A549 (cell line): ENCODE data around the gene HRH3. TPM values are rescaled to one million over a fixed set of nuclear protein-coding genes. Genes with fewer than 3 reads are reported as not detected.

ENCODE experiments used
- ATAC-seq, 2 experiments: fragments of 200-7000 bp in 1 of 2; fragments of >200 bp in 1 of 2; cut with Nextera tagmentation in 1 of 2; cut with Tn5 transposase in 1 of 2; 3 replicates each; pipeline versions ENCODE4 v1.8.0 to v1.9.1; 2018 to 2020; ENCODE audit warnings: mild to moderate bottlenecking in 1 of 2, moderate library complexity in 1 of 2
- CTCF ChIA-PET: fragments of 300-600 bp; sonication (Branson Sonifier 250); formaldehyde crosslinking; extraction: SDS; loops from one replicate; lab custom pipeline; 2021; ENCODE audit warnings: antibody characterized with exemption, inconsistent platforms; lab: Yijun Ruan, JAX
- POLR2A ChIA-PET: fragments of 350-600 bp; formaldehyde crosslinking; extraction: SDS; loops from one replicate; lab custom pipeline; 2021; ENCODE audit warnings: antibody characterized with exemption, inconsistent platforms; lab: Yijun Ruan, JAX
- DNase-seq, 2 experiments: peaks; one replicate each; pipeline versions ENCODE4 v3.0.0 to v3.0.0-alpha.2; 2011 to 2016; ENCODE audit warnings: low read depth in 1 of 2, low spot score in 1 of 2
- FAIRE-seq: peaks from 2 replicates; lab custom pipeline; 2011; peaks lifted over from hg19 to GRCh38; lab: Jason Lieb, UNC
- H3K27ac ChIP-seq, 2 experiments: fragments of >200 bp; sonication (Bioruptor Twin); formaldehyde crosslinking; 3 replicates each; pipeline ENCODE4 v1.5.1; 2016 to 2017
- H3K4me1 ChIP-seq: fragments of >200 bp; sonication (Bioruptor Twin); formaldehyde crosslinking; 3 replicates; pipeline ENCODE4 v1.6.1; 2016
- H3K4me2 ChIP-seq: fragments of >200 bp; sonication (Bioruptor Twin); formaldehyde crosslinking; 3 replicates; pipeline ENCODE4 v1.6.1; 2016
- H3K4me3 ChIP-seq: fragments of >200 bp; sonication (Bioruptor Twin); formaldehyde crosslinking; 3 replicates; pipeline ENCODE4 v1.5.1; 2016
- H3K9me3 ChIP-seq: fragments of >200 bp; sonication (Bioruptor Twin); formaldehyde crosslinking; 3 replicates; pipeline ENCODE4 v1.6.1; 2016
- BHLHE40 ChIP-seq: IDR thresholded peaks from 2 replicates; pipeline ENCODE4 v1.6.1; 2012; ENCODE audit warnings: low read depth, low read length, inconsistent platforms
- CBX2 ChIP-seq: fragments of 200-600 bp; sonication (generic); IDR thresholded peaks from 2 replicates; pipeline ENCODE4 v1.6.1; 2016; ENCODE audit warnings: low read depth, mild to moderate bottlenecking, borderline replicate concordance
- CBX8 ChIP-seq: fragments of 200-600 bp; sonication (generic); IDR thresholded peaks from 2 replicates; pipeline ENCODE4 v1.6.1; 2016
- CEBPB ChIP-seq, 2 experiments: fragments of >200 bp in 1 of 2; sonication (Bioruptor Twin) in 1 of 2; formaldehyde crosslinking in 1 of 2; IDR thresholded peaks; 2 replicates each; pipeline ENCODE4 v1.6.1; 2012 to 2016
- EHF ChIP-seq: fragments of 250-450 bp; sonication (Bioruptor Pico); IDR thresholded peaks from 2 replicates; pipeline ENCODE4 v1.5.0; 2020; ENCODE audit warnings: mild to moderate bottlenecking
- EHMT2 ChIP-seq: fragments of 200-600 bp; sonication (generic); IDR thresholded peaks from 2 replicates; pipeline ENCODE4 v1.6.1; 2016; ENCODE audit warnings: antibody characterized with exemption, low read depth, mild to moderate bottlenecking, moderate library complexity
- FOSL2 ChIP-seq, 2 experiments: fragments of 450-650 bp in 1 of 2; fragments of >200 bp in 1 of 2; sonication (Bioruptor Twin) in 1 of 2; formaldehyde crosslinking; IDR thresholded peaks; 2 replicates each; pipeline versions ENCODE4 v1.5.0 to v1.6.1; 2016 to 2020; ENCODE audit warnings: mild to moderate bottlenecking in 1 of 2, moderate library complexity in 1 of 2
- FOXS1 ChIP-seq: fragments of 250-450 bp; sonication (Bioruptor Pico); IDR thresholded peaks from 2 replicates; pipeline ENCODE4 v1.5.0; 2020; ENCODE audit warnings: mild to moderate bottlenecking, moderate library complexity
- GATA3 ChIP-seq: IDR thresholded peaks from 2 replicates; pipeline ENCODE4 v1.6.1; 2012; ENCODE audit warnings: borderline replicate concordance
- HOXA7 ChIP-seq: fragments of 250-450 bp; sonication (Bioruptor Pico); IDR thresholded peaks from 2 replicates; pipeline ENCODE4 v1.5.0; 2020; ENCODE audit warnings: mild to moderate bottlenecking, moderate library complexity
- HOXB13 ChIP-seq: fragments of 250-450 bp; sonication (Bioruptor Pico); IDR thresholded peaks from 2 replicates; pipeline ENCODE4 v1.5.0; 2020; ENCODE audit warnings: low read depth, mild to moderate bottlenecking, moderate library complexity
- HOXB5 ChIP-seq: fragments of 250-450 bp; sonication (Bioruptor Pico); IDR thresholded peaks from 2 replicates; pipeline ENCODE4 v1.5.0; 2020; ENCODE audit warnings: mild to moderate bottlenecking, moderate library complexity
- JUN ChIP-seq, 2 experiments: fragments of >200 bp; sonication (Bioruptor Twin); formaldehyde crosslinking; IDR thresholded peaks; 2 replicates in 1 of 2; 3 replicates in 1 of 2; pipeline ENCODE4 v1.6.1; 2016 to 2017
- JUNB ChIP-seq: fragments of >200 bp; sonication (Bioruptor Twin); formaldehyde crosslinking; IDR thresholded peaks from 2 replicates; pipeline ENCODE4 v1.6.1; 2016
- KDM5A ChIP-seq: fragments of 200-600 bp; sonication (generic); IDR thresholded peaks from 2 replicates; pipeline ENCODE4 v1.6.1; 2016; ENCODE audit warnings: antibody characterized with exemption, mild to moderate bottlenecking
- MAFK ChIP-seq: fragments of 450-650 bp; IDR thresholded peaks from 2 replicates; pipeline ENCODE4 v1.6.1; 2014; ENCODE audit not compliant: partially characterized antibody
- MAZ ChIP-seq: fragments of 150-350 bp; IDR thresholded peaks from 2 replicates; pipeline ENCODE4 v1.6.1; 2014; ENCODE audit warnings: antibody characterized with exemption, low read depth, low read length, borderline replicate concordance
- MYC ChIP-seq: IDR thresholded peaks from 2 replicates; pipeline ENCODE4 v1.6.1; 2012; ENCODE audit warnings: mild to moderate bottlenecking, inconsistent platforms, low read length, improper control_type of control experiment, borderline replicate concordance
- NFE2L2 ChIP-seq: fragments of 150-350 bp; conservative IDR thresholded peaks from 2 replicates; pipeline ENCODE4 v1.6.1; 2014; ENCODE audit warnings: low read length
- NPAS2 ChIP-seq: fragments of 250-450 bp; sonication (Bioruptor Pico); IDR thresholded peaks from 2 replicates; pipeline ENCODE4 v1.8.0; 2022; ENCODE audit warnings: mild to moderate bottlenecking, moderate library complexity, borderline replicate concordance
- PHF8 ChIP-seq: fragments of 200-600 bp; sonication (generic); IDR thresholded peaks from 2 replicates; pipeline ENCODE4 v1.6.1; 2016; ENCODE audit warnings: low read depth, mild to moderate bottlenecking, antibody characterized with exemption, moderate library complexity, borderline replicate concordance
- RAD21 ChIP-seq, 2 experiments: fragments of >200 bp in 1 of 2; sonication (Bioruptor Twin) in 1 of 2; formaldehyde crosslinking in 1 of 2; IDR thresholded peaks in 1 of 2; conservative IDR thresholded peaks in 1 of 2; 2 replicates in 1 of 2; 3 replicates in 1 of 2; pipeline ENCODE4 v1.6.1; 2012 to 2018; ENCODE audit warnings: inconsistent platforms in 1 of 2
- RARB ChIP-seq: fragments of 250-450 bp; sonication (Bioruptor Pico); IDR thresholded peaks from 2 replicates; pipeline ENCODE4 v1.8.0; 2021; ENCODE audit warnings: mild to moderate bottlenecking, moderate library complexity
- RFX5 ChIP-seq: fragments of 450-650 bp; IDR thresholded peaks from 2 replicates; pipeline ENCODE4 v1.7.1; 2014; ENCODE audit warnings: antibody characterized with exemption, mild to moderate bottlenecking, moderate library complexity
- SREBF2 ChIP-seq: fragments of 450-650 bp; IDR thresholded peaks from 2 replicates; pipeline ENCODE4 v1.6.1; 2014; ENCODE audit warnings: mild to moderate bottlenecking, moderate library complexity
- ZFP36 ChIP-seq: fragments of 450-650 bp; IDR thresholded peaks from 2 replicates; pipeline ENCODE4 v1.6.1; 2014; ENCODE audit warnings: borderline replicate concordance; ENCODE audit not compliant: partially characterized antibody
- ZSCAN20 ChIP-seq: fragments of 250-450 bp; sonication (Bioruptor Pico); IDR thresholded peaks from 2 replicates; pipeline ENCODE4 v1.8.0; 2022; ENCODE audit warnings: mild to moderate bottlenecking, moderate library complexity
- WGBS: methylation state at CpG from one replicate; pipeline ENCODE4 v1.1.6; 2017; ENCODE audit errors: missing lambda C conversion rate; 5-methylcytosine and 5-hydroxymethylcytosine counted together
- polyA plus RNA-seq, 4 experiments: library from polyadenylated mRNA; depleted of rRNA in 3 of 4; stranded (reverse); fragments of >200 nt; fragmentation: RNase III in 1 of 4; extraction: RNeasy Plus Mini Kit Qiagen cat#74134 plus additional on column Dnase treatment in 1 of 4; gene quantifications; 2 replicates in 3 of 4; 3 replicates in 1 of 4; pipeline ENCODE4 v1.2.3, GENCODE V29; 2011 to 2017
- TF ChIP-seq, protein P1 (sequence below): fragments of >200 bp; sonication (Bioruptor Twin); formaldehyde crosslinking; IDR thresholded peaks from 2 replicates; pipeline ENCODE4 v1.6.1; 2016
- TF ChIP-seq, protein P2 (sequence below): IDR thresholded peaks from 2 replicates; pipeline ENCODE4 v1.6.1; 2012
- TF ChIP-seq, protein P3 (sequence below): IDR thresholded peaks from 2 replicates; pipeline ENCODE4 v1.6.1; 2012; ENCODE audit warnings: low read depth, borderline replicate concordance
- TF ChIP-seq, protein P4 (sequence below): IDR thresholded peaks from 2 replicates; pipeline ENCODE4 v1.6.1; 2012
- TF ChIP-seq, protein P5 (sequence below): fragments of 200-600 bp; sonication (generic); IDR thresholded peaks from 2 replicates; pipeline ENCODE4 v1.6.1; 2016; ENCODE audit warnings: antibody characterized with exemption, mild to moderate bottlenecking, moderate library complexity

HRH3 gene
- polyA plus RNA-seq, 2 of the 4 experiments (the other 2 are of a cell fraction) = not detected

DNA sequence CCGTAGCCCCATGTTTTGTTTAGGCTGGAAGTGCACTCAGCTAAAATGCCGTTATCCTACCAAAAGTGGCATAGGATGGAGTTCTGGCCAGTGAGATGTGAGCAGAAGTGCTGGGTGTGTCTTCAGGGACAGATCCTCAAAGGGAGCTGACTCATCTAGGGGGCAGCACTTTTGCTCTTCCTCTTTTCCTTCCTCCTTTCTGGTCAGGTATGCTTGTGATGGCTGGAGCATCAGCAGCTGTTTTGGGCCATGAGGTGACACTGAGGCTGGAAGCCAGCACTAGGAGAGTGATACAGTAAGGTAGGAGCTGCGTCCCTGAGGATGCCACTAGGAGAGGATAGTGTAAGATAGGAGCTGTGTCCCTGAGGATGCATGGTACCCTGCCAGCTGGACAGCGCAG is 13.6 kb upstream of the HRH3 start:
- no peak for FAIRE-seq
- ChIA-PET POLR2A (no interaction called here), CTCF (interaction anchor here (0.9 kb wide), 1 partner anchor 9 kb away, joined by 3 read pairs; no protein-coding TSS in a partner anchor)
- Histone ChIP-seq H3K4me2 (no peak overlapping the region), H3K4me3 (no peak overlapping the region), H3K27ac (no peak overlapping the region), H3K4me1 (0 out of 3 replicates have a peak, but pooled peaks cover 3% of the 10 kb centered on the region), H3K9me3 (no peaks in the 10 kb centered on the region)
- no peak for ATAC-seq
- no peak for DNase-seq
- 61% methylated on average over 4 of the region's 4 CpGs for WGBS
- TF ChIP-seq RARB (CRISPR knock-in tag) = no peak
- TF ChIP-seq FOXS1 (CRISPR knock-in tag) = no peak
- TF ChIP-seq, protein P1, sequence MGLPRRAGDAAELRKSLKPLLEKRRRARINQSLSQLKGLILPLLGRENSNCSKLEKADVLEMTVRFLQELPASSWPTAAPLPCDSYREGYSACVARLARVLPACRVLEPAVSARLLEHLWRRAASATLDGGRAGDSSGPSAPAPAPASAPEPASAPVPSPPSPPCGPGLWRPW = no peak
- no peak for TF ChIP-seq RAD21 (conservative IDR thresholded peaks at IDR 0.05 in 1 of 2, IDR thresholded peaks at IDR 0.05 in 1 of 2)
- no peak for TF ChIP-seq GATA3
- TF ChIP-seq, protein P2, sequence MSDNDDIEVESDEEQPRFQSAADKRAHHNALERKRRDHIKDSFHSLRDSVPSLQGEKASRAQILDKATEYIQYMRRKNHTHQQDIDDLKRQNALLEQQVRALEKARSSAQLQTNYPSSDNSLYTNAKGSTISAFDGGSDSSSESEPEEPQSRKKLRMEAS = no peak
- TF ChIP-seq CBX8 = no peak
- no peak for TF ChIP-seq JUNB
- TF ChIP-seq EHF = no peak
- no peak for TF ChIP-seq NPAS2
- TF ChIP-seq, protein P3, sequence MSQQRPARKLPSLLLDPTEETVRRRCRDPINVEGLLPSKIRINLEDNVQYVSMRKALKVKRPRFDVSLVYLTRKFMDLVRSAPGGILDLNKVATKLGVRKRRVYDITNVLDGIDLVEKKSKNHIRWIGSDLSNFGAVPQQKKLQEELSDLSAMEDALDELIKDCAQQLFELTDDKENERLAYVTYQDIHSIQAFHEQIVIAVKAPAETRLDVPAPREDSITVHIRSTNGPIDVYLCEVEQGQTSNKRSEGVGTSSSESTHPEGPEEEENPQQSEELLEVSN = no peak
- no peak for TF ChIP-seq HOXB5 (CRISPR knock-in tag)
- no peak for TF ChIP-seq PHF8
- TF ChIP-seq SREBF2 = no peak
- TF ChIP-seq ZSCAN20 = no peak
- no peak for TF ChIP-seq MAZ
- no peak for TF ChIP-seq MAFK
- no peak for TF ChIP-seq RFX5

DNA sequence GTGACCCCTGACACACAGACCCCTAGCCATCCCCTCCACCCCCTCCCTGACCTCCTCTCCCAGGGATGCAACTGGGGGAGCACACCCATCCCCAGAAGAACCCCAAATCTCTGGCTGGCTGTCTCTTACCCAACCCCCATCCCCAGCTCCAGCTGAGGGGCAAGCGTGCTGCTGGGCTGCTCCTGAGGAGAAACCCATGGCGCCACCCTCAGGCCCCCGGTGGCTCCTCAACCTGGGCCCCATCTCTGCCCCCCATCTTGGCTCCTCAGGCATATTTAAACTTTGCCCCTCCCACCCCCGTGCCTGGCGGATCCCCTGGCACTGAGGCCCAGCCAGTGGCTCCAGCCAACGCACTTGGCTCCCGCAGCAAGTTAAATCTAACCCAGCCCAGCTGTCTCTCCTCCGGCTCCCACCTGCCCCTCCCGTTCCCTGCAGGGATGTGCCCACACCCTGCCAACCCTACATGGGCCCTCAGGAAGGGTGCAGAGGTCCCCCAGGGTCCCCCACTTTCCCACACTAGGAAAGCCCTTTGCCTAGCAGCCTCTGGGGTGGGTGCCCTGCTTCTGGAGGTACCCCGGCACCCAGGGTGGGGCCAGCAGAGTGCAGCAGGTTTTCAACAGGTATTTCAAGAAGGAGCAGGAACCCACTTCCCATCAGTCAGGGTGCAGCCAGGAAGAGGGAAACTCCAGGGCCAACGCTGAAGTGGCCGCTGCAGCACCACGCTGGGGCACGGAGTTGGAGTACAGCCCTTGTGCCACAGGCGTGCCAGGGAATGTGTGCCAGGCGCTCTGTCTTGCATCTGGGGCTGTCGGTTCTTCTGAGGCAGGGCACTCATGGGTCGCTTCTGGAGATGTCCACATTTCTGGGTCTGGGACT is 12.9 kb upstream of the HRH3 start:
- DNase-seq (no peak), ATAC-seq (no peak), FAIRE-seq (no peak)
- Histone ChIP-seq H3K4me1 (0 out of 3 replicates have a peak, but pooled peaks cover 3% of the 10 kb centered on the region), H3K9me3 (no peaks in the 10 kb centered on the region)
- WGBS = 65% methylated on average over 16 of the region's 18 CpGs
- CTCF ChIA-PET = interaction anchor here (0.8 to 1.7 kb wide), 4 partner anchors 10 to 150 kb away, joined by 3 to 4 read pairs (median 4); no protein-coding TSS in a partner anchor
- POLR2A ChIA-PET = no interaction called here
- TF ChIP-seq NFE2L2 (no peak), PHF8 (no peak), ZFP36 (no peak), EHF (no peak), RAD21 (conservative IDR thresholded peaks at IDR 0.05 in 1 of 2, IDR thresholded peaks at IDR 0.05 in 1 of 2) (no peak), RARB (CRISPR knock-in tag) (no peak), CEBPB (IDR thresholded peaks at IDR 0.05) (no peak), HOXB13 (CRISPR knock-in tag) (no peak), HOXA7 (CRISPR knock-in tag) (no peak), ZSCAN20 (no peak), FOSL2 (IDR thresholded peaks at IDR 0.05) (no peak), FOSL2 (CRISPR knock-in tag; IDR thresholded peaks at IDR 0.05) (no peak), BHLHE40 (no peak), JUN (IDR thresholded peaks at IDR 0.05) (no peak), CBX2 (no peak), EHMT2 (no peak), KDM5A (no peak), MYC (no peak), HOXB5 (CRISPR knock-in tag) (no peak)
- TF ChIP-seq, protein P4, sequence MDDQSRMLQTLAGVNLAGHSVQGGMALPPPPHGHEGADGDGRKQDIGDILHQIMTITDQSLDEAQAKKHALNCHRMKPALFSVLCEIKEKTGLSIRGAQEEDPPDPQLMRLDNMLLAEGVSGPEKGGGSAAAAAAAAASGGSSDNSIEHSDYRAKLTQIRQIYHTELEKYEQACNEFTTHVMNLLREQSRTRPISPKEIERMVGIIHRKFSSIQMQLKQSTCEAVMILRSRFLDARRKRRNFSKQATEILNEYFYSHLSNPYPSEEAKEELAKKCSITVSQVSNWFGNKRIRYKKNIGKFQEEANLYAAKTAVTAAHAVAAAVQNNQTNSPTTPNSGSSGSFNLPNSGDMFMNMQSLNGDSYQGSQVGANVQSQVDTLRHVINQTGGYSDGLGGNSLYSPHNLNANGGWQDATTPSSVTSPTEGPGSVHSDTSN = no peak
- TF ChIP-seq, protein P5, sequence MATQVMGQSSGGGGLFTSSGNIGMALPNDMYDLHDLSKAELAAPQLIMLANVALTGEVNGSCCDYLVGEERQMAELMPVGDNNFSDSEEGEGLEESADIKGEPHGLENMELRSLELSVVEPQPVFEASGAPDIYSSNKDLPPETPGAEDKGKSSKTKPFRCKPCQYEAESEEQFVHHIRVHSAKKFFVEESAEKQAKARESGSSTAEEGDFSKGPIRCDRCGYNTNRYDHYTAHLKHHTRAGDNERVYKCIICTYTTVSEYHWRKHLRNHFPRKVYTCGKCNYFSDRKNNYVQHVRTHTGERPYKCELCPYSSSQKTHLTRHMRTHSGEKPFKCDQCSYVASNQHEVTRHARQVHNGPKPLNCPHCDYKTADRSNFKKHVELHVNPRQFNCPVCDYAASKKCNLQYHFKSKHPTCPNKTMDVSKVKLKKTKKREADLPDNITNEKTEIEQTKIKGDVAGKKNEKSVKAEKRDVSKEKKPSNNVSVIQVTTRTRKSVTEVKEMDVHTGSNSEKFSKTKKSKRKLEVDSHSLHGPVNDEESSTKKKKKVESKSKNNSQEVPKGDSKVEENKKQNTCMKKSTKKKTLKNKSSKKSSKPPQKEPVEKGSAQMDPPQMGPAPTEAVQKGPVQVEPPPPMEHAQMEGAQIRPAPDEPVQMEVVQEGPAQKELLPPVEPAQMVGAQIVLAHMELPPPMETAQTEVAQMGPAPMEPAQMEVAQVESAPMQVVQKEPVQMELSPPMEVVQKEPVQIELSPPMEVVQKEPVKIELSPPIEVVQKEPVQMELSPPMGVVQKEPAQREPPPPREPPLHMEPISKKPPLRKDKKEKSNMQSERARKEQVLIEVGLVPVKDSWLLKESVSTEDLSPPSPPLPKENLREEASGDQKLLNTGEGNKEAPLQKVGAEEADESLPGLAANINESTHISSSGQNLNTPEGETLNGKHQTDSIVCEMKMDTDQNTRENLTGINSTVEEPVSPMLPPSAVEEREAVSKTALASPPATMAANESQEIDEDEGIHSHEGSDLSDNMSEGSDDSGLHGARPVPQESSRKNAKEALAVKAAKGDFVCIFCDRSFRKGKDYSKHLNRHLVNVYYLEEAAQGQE = no peak
- TF ChIP-seq, all 56 proteins: peak for 0
- H3K4me3 ChIP-seq = no peak overlapping the region
- no peak overlapping the region for H3K27ac ChIP-seq
- no peak overlapping the region for H3K4me2 ChIP-seq
